ENCODE measurements around the gene ARHGAP31. TPM values are rescaled to one million over a fixed set of nuclear protein-coding genes. Genes with fewer than 3 reads are reported as not detected.
A peak's percentile ranks its signal among the peaks of the same experiment; 100 is the strongest.

The ARHGAP31 gene
- polyA plus RNA-seq, 3 donors, result 4.7 to 9.8 (median 7.6) TPM

GRCh38 chr3:119257654-119258410 is 36.4 kb upstream of the ARHGAP31 start:
- no peaks in the 10 kb centered on the region for H3K9me3 ChIP-seq (replicated peaks in 1 of 2; ENCODE audit: control insufficient read depth in 1 of 2, insufficient read depth in 1 of 2, low read length in 2 of 2)
- peaks cover 0 to 5% (median 2%) of the 10 kb centered on the region in 7 donors for H3K9me3 Mint-ChIP-seq
- no peaks in the 10 kb centered on the region for H4K20me1 ChIP-seq (ENCODE audit: insufficient read depth, low read length)
- H3K4me3 Mint-ChIP-seq, result peak overlapping the region in 1 of 2 donors; percentile 26
- peak overlapping the region; percentile 56 for H2AFZ ChIP-seq (ENCODE audit: insufficient read depth, low read depth, low read length, poor library complexity, severe bottlenecking)
- H3K27me3 ChIP-seq (ENCODE audit: control insufficient read depth in 2 of 2, insufficient read depth in 2 of 2, low read length in 2 of 2), result no peaks in the 10 kb centered on the region
- H3K79me2 ChIP-seq (ENCODE audit: insufficient read depth, low read length), result no peaks in the 10 kb centered on the region
- peak overlapping the region in 4 of 7 donors; percentile 61 to 75 (median 64) for H3K27ac Mint-ChIP-seq
- no peaks in the 10 kb centered on the region for H3K36me3 ChIP-seq (replicated peaks in 1 of 2; ENCODE audit: control insufficient read depth in 1 of 2, insufficient read depth in 2 of 2, low read length in 2 of 2)
- H3K4me1 Mint-ChIP-seq, result peaks cover 30% of the 10 kb centered on the region
- H3K27ac ChIP-seq (ENCODE audit: low read depth in 1 of 2, low read length in 2 of 2), result peak overlapping the region in 1 of 2 donors; percentile 50
- H3K9ac ChIP-seq (ENCODE audit: insufficient read depth, low read length, poor library complexity, severe bottlenecking), result no peak overlapping the region
- peaks cover 1 to 3% (median 2%) of the 10 kb centered on the region in 3 donors for H3K27me3 Mint-ChIP-seq (ENCODE audit: low read depth in 3 of 3)
- DNase-seq, result peak; percentile 16 to 44 (median 25)
- H3K4me1 ChIP-seq (ENCODE audit: control insufficient read depth in 1 of 2, insufficient read depth in 2 of 2, low read length in 2 of 2), result peaks cover 12 to 24% of the 10 kb centered on the region in 2 donors
- peak overlapping the region in 1 of 3 experiments; percentile 22 for H3K4me3 ChIP-seq (replicated peaks in 1 of 3; ENCODE audit: low read depth in 2 of 3, low read length in 3 of 3)
- 100% methylated on average over 3 of the region's 8 CpGs for WGBS (ENCODE audit: insufficient coverage)
- no peaks in the 10 kb centered on the region for H3K36me3 Mint-ChIP-seq
- H3K4me2 ChIP-seq (replicated peaks; ENCODE audit: extremely low read depth, low read length, poor library complexity, severe bottlenecking), result peak overlapping the region; percentile 30
- intact Hi-C loops (cut with micrococcal nuclease), result no loop called here
- TF ChIP-seq CTCF (IDR thresholded peaks at IDR 0.05), result no peak

- no peaks in the 10 kb centered on the region for H3K9me3 Mint-ChIP-seq
- no peak for TF ChIP-seq CTCF (IDR thresholded peaks at IDR 0.05)
- H3K27me3 Mint-ChIP-seq (ENCODE audit: low read depth in 3 of 3), result peaks cover 1 to 3% (median 2%) of the 10 kb centered on the region in 3 donors
- H3K27ac Mint-ChIP-seq, result peak overlapping the region in 4 of 7 donors; percentile 51 to 82 (median 74)
- WGBS (ENCODE audit: insufficient coverage), result no CpG with 5 or more reads among the region's 1 CpG
- no peaks in the 10 kb centered on the region for H3K27me3 ChIP-seq (ENCODE audit: control insufficient read depth in 2 of 2, insufficient read depth in 2 of 2, low read length in 2 of 2)
- H2AFZ ChIP-seq (ENCODE audit: insufficient read depth, low read depth, low read length, poor library complexity, severe bottlenecking), result peak overlapping the region; percentile 67
- no peaks in the 10 kb centered on the region for H4K20me1 ChIP-seq (ENCODE audit: insufficient read depth, low read length)
- H3K27ac ChIP-seq (ENCODE audit: low read depth in 1 of 2, low read length in 2 of 2), result peak overlapping the region in 1 of 2 donors; percentile 50
- no peak overlapping the region for H3K4me3 Mint-ChIP-seq
- H3K9me3 ChIP-seq (replicated peaks in 1 of 2; ENCODE audit: control insufficient read depth in 1 of 2, insufficient read depth in 1 of 2, low read length in 2 of 2), result no peaks in the 10 kb centered on the region
- peak; percentile 38 to 60 (median 49) for DNase-seq
- no peak overlapping the region for H3K4me3 ChIP-seq (replicated peaks in 1 of 3; ENCODE audit: low read depth in 2 of 3, low read length in 3 of 3)
- peaks cover 35% of the 10 kb centered on the region for H3K4me1 Mint-ChIP-seq
- peaks cover 12 to 24% of the 10 kb centered on the region in 2 donors for H3K4me1 ChIP-seq (ENCODE audit: control insufficient read depth in 1 of 2, insufficient read depth in 2 of 2, low read length in 2 of 2)
- H3K9ac ChIP-seq (ENCODE audit: insufficient read depth, low read length, poor library complexity, severe bottlenecking), result no peak overlapping the region
- H3K79me2 ChIP-seq (ENCODE audit: insufficient read depth, low read length), result no peaks in the 10 kb centered on the region
- H3K36me3 ChIP-seq (replicated peaks in 1 of 2; ENCODE audit: control insufficient read depth in 1 of 2, insufficient read depth in 2 of 2, low read length in 2 of 2), result no peaks in the 10 kb centered on the region
- H3K4me2 ChIP-seq (replicated peaks; ENCODE audit: extremely low read depth, low read length, poor library complexity, severe bottlenecking), result peak overlapping the region; percentile 30
- no peaks in the 10 kb centered on the region for H3K36me3 Mint-ChIP-seq
- intact Hi-C loops (cut with micrococcal nuclease), result no loop called here
Observed at GRCh38 chr3:119258915-119259314, 35.3 kb upstream of the ARHGAP31 start.
